Measurements from ENCODE around the gene GNS. TPM values are rescaled to one million over a fixed set of nuclear protein-coding genes. Genes with fewer than 3 reads are reported as not detected.
"Not testable (repeated sequence)": the region's sequence is repeated elsewhere in the genome, so short reads cannot be mapped to it uniquely, and the experiment has no call there.

GNS gene
- 19.9 and 20.5 TPM in 2 replicates for total RNA-seq

DNA sequence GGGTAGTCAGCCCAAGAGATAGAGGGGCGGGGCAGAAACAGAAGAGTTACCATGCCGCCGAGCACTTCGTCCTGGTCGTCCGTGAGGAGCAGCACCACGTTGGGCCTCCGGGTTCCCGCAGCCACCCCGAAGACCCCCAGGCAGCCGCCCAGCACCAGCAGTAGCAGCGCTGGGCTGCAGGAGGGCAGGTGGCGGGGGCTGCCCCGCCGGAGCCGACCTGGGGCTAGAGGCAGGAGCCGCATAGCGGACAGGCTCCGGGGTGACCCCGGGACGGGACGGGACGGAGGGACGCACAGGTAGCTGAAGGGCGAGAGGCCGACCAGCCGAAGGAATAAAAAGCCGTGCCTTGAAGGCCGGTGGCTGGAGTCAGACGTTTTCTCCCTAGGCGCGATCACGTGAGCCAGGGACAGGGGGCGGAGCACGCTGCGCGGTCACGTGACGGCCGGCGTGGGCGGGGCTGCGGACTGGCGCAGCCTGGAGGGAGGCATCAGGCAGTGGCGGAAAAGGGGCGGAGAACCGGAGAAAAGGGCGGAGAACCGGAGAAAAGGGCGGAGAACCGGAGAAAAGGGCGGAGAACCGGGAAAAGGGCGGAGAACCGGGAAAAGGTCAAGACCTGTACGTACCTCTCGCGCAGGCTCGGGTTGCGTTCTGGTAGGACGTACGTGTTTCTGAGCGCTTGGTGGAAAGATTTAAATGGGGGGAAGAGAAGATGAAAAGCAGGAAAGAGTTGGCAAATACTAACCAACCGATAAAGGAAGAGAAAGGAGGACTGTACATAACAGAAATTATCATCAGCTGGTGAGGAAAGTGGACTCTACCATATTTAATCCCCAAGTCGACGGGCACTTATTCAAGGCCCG, at the start of gene GNS:
GNS (minus strand) TSS at position 372 of the 860 bp plus-strand sequence; CDS start at position 242, 130 bp downstream.
- intact Hi-C loops (cut with micrococcal nuclease), result loop anchor here (1.0 to 5.0 kb wide), 4 partner anchors 92 to 354 kb away; partner anchors contain the start of gene XPOT
- DNase-seq, result peak; percentile 100
- Mint-ChIP-seq H3K27ac (peak within 1 kb of the TSS; percentile 92), H3K36me3 (ENCODE audit: low read depth) (no peaks in the 10 kb centered on the region), H3K9me3 (no peaks in the 10 kb centered on the region), H3K4me1 (peaks cover 37% of the 10 kb centered on the region), H3K4me3 (peak within 1 kb of the TSS; percentile 90), H3K27me3 (peaks cover 6% of the 10 kb centered on the region)

DNA sequence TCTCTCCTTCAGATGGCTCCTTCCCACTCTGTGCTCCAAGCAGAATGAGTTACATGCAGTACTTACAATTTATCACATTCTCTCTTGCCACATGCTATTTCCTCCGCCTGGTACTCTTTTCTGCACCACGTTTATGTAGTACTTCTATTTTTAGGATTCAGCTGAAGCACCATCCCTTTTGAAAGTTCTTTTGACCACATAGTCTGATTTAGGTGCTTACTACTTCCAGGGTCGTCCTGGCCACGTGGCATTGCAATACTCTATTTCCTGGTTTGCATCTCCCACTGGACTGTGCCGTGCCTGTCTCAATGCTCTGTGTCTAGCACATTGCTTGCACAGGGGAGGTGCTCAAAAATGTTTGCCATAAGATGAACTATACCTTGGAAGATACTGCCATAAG, 48.9 kb upstream of the GNS start:
- Mint-ChIP-seq H3K9me3 (no peaks in the 10 kb centered on the region), H3K4me3 (no peak overlapping the region), H3K36me3 (ENCODE audit: low read depth) (no peaks in the 10 kb centered on the region), H3K27me3 (peaks cover 26% of the 10 kb centered on the region), H3K27ac (no peak overlapping the region), H3K4me1 (no peaks in the 10 kb centered on the region)
- intact Hi-C loops (cut with micrococcal nuclease), result no loop called here
- no peak for DNase-seq

DNA sequence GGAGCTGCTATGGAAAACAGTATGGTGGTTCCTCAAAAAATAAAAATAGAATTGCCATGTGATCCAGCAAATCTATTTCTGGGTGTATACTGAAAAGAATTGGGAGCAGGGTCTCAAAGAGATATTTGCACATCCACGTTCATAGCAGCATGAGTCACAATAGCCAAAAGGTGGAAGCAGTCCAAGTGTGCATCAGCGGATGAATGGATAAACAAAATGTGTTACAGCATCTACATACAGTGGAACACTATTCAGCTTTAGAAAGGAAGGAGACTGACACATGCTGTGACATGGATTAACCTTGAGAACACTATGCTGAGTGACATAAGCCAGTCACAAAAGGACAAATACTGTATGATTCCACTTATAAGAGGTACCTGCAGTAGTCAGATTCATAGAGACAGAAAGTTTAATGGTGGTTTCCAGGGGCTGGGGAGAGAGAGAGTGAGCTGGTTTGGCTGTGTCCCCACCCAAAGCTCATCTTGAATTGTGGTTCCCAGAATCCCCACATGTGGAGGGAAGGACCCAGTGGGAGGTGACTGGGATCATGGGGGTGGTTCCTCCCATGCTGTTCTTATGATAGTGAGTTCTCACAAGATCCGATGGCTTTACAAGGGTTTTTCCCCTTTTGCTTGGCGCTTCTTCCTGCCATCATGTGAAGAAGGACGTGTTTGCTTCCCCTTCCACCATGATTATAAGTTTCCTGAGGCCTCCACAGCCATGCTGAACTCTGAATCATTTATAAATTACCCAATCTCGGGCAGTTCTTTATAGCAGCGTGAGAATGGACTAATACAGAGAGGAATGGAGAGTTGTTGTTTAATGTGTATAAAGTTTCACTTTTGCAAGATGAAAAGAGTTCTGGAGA, 47.6 kb upstream of the GNS start:
- Mint-ChIP-seq H3K4me3 (no peak overlapping the region), H3K27ac (no peak overlapping the region), H3K4me1 (no peaks in the 10 kb centered on the region), H3K27me3 (peaks cover 28% of the 10 kb centered on the region), H3K9me3 (no peaks in the 10 kb centered on the region), H3K36me3 (ENCODE audit: low read depth) (no peaks in the 10 kb centered on the region)
- intact Hi-C loops (cut with micrococcal nuclease), result no loop called here
- no peak for DNase-seq

DNA sequence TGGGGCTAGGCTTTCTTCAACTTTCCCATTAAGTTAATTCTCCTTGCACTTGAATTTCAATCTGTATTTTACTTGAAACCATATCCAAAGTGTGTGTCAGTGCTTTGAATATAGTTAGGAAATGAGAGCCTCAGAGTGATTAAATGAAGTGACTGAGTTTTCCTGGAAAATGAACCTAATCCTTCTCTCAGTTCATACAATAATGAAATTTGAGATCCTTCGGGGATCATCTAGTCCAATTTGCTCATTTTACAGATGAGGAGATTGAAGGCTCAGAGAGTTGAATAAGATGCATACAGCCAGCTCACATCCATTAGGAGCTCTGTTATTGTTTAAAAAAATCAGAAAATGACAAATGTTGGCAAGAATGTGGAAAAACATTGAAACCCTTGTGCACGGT, 47.0 kb upstream of the GNS start:
- intact Hi-C loops (cut with micrococcal nuclease), result no loop called here
- DNase-seq, result no peak
- no peaks in the 10 kb centered on the region for H3K36me3 Mint-ChIP-seq (ENCODE audit: low read depth)
- no peaks in the 10 kb centered on the region for H3K9me3 Mint-ChIP-seq
- no peaks in the 10 kb centered on the region for H3K4me1 Mint-ChIP-seq
- no peak overlapping the region for H3K27ac Mint-ChIP-seq
- no peak overlapping the region for H3K4me3 Mint-ChIP-seq
- H3K27me3 Mint-ChIP-seq, result peaks cover 25% of the 10 kb centered on the region

DNA sequence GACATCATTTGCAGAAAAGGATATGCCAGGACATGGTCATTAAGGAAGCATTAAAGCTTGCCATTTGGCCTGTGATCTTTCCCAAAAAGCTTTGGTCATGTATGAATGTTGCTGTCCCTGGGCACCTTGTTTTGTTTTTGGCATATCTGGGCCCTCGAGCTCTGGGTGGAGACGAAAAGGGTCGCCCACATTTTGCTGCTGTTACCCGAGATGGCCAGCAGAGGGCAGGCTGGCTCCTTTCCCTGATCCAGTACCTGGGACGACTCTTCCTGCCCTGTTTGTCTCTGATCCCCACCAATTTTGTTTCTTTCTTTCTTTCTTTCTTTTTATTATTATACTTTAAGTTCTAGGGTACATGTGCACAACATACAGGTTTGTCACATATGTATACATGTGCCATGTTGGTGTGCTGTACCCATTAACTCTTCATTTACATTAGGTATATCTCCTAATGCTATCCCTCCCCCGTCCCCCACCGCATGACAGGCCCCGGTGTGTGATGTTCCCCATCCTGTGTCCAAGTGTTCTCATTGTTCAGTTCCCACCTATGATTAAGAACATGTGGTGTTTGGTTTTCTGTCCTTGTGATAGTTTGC, 43.1 kb upstream of the GNS start:
- H3K9me3 Mint-ChIP-seq; H3K36me3 Mint-ChIP-seq (ENCODE audit: low read depth); H3K4me3 Mint-ChIP-seq; H3K4me1 Mint-ChIP-seq; H3K27ac Mint-ChIP-seq: not testable (repeated sequence)
- H3K27me3 Mint-ChIP-seq, result peaks cover 32% of the 10 kb centered on the region
- intact Hi-C loops (cut with micrococcal nuclease), result loop anchor here (5.0 kb wide), 1 partner anchor 75 kb away; no protein-coding TSS in a partner anchor
- peak; percentile 85 for DNase-seq

DNA sequence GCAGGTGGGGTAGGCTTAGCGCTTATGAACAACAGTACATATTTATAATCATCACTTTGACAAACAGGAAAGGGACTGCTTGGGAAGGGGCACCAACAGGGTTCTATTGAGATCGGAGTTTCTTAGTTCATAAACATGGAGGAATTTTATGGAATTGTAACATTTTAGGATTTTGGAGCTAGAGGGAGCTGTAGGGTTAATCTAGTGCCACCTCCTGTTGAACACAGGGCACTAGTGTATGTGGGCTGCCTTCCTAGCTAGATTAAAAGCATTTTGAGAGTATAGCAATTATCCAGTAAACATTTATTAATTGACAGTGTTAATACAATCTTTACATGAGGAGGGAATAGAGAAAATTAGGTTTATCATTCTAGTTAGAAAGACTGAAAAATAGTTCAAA, 42.2 kb upstream of the GNS start:
- no peaks in the 10 kb centered on the region for H3K36me3 Mint-ChIP-seq (ENCODE audit: low read depth)
- H3K4me3 Mint-ChIP-seq, result no peak overlapping the region
- H3K27me3 Mint-ChIP-seq, result peaks cover 30% of the 10 kb centered on the region
- intact Hi-C loops (cut with micrococcal nuclease), result loop anchor here (5.0 kb wide), 1 partner anchor 76 kb away; no protein-coding TSS in a partner anchor
- H3K4me1 Mint-ChIP-seq, result no peaks in the 10 kb centered on the region
- no peak overlapping the region for H3K27ac Mint-ChIP-seq
- no peaks in the 10 kb centered on the region for H3K9me3 Mint-ChIP-seq
- no peak for DNase-seq

DNA sequence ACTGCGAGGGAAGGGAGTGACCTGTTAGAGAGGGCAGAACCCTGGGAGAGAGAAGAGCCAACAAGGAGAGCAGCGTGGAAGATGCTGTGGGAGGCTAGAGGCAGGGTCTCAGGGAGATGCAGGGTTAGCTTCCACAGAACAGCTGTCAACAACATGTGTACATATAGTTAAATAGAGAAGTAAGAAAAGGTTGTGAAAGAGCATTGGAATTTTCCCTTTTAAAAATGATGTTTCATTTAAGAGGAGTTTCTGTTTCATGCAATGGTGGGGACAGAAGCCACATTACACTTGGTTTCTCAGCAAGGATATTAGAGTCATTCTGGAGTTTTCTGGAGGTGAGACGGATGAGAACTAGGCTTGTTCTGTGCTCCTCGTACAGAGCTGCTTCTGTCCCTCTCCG, 41.4 kb upstream of the GNS start:
- Mint-ChIP-seq H3K4me3 (no peak overlapping the region), H3K27me3 (peaks cover 30% of the 10 kb centered on the region), H3K36me3 (ENCODE audit: low read depth) (no peaks in the 10 kb centered on the region), H3K4me1 (no peaks in the 10 kb centered on the region), H3K27ac (no peak overlapping the region), H3K9me3 (no peaks in the 10 kb centered on the region)
- intact Hi-C loops (cut with micrococcal nuclease), result loop anchor here (5.0 kb wide), 1 partner anchor 77 kb away; no protein-coding TSS in a partner anchor
- DNase-seq, result no peak

DNA sequence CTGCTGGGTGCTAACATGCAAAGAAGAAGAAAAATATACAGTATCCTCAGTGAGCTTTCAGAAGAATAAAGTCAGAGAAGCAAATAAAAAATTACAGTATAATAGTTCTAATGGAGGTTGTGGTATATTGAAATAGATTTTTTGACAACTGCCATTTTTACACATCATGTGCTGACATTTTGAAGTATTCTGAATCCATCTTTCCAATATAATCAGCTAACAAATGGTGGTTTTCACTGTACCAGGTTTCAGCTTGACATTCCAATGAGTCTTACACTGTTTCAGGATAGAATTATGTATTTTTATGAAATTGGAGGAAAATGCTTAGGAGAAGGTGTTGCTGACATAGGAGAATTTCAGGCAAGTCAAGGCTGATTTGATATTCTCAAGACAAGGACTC, 39.0 kb upstream of the GNS start:
- Mint-ChIP-seq H3K4me1 (no peaks in the 10 kb centered on the region), H3K9me3 (no peaks in the 10 kb centered on the region), H3K27me3 (peaks cover 31% of the 10 kb centered on the region), H3K36me3 (ENCODE audit: low read depth) (no peaks in the 10 kb centered on the region), H3K27ac (no peak overlapping the region), H3K4me3 (no peak overlapping the region)
- DNase-seq, result no peak
- intact Hi-C loops (cut with micrococcal nuclease), result no loop called here

DNA sequence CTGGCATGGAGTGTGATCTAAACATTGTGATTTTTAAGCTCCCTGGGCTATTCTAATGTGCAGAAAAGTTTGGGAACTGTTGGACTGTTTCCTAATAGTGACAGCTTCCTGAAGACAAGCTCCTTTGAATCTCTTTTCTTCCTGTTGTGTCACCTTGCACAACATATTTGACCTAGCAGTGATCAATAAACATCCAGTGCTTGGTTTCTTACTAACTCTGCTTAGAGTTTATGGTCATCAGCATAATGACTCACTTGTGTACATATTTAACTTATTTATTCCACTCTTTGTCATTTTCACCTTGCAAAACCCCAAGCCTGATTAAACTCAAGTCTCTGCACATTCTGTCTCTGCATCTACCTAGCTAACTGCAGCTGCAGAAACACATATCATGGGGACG, 38.0 kb upstream of the GNS start:
- no peak overlapping the region for H3K27ac Mint-ChIP-seq
- H3K4me3 Mint-ChIP-seq, result no peak overlapping the region
- no peak for DNase-seq
- no peaks in the 10 kb centered on the region for H3K36me3 Mint-ChIP-seq (ENCODE audit: low read depth)
- intact Hi-C loops (cut with micrococcal nuclease), result loop anchor here (2.0 kb wide), 1 partner anchor 436 kb away; no protein-coding TSS in a partner anchor
- no peaks in the 10 kb centered on the region for H3K4me1 Mint-ChIP-seq
- H3K27me3 Mint-ChIP-seq, result peaks cover 29% of the 10 kb centered on the region
- no peaks in the 10 kb centered on the region for H3K9me3 Mint-ChIP-seq

DNA sequence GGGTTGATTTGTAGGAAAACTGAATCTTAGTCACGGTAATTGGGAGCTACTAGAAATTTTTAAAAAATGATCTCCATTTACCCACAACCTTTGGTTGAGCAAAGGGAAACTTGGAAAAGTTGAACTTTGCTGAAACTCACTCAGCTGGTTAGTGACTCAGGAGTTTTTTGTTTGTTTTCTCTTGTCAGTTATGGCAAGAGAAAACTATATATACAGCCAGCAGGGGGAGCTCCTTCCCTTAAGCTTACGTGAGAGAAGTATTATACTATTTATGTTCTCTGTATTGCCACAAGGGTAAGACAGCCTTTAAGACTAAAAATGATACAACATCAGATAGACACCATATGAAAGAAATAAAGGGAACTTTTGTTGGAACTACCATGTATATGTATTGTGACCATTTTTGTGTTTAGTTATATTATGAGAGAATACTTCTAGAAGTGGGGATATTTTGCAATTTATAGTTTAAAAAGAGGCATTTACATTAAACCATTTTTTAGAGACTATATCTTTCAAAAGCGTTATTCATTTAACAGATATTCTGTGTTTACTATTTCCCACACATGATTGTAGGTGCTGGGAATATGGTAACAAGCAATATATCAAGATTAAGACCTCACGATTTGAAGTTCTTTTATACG, 37.1 kb upstream of the GNS start:
- Mint-ChIP-seq H3K9me3 (no peaks in the 10 kb centered on the region), H3K4me3 (no peak overlapping the region), H3K36me3 (ENCODE audit: low read depth) (no peaks in the 10 kb centered on the region), H3K4me1 (no peaks in the 10 kb centered on the region), H3K27ac (no peak overlapping the region), H3K27me3 (peaks cover 28% of the 10 kb centered on the region)
- intact Hi-C loops (cut with micrococcal nuclease), result loop anchor here (1.0 to 2.0 kb wide), 2 partner anchors 327 to 436 kb away; no protein-coding TSS in a partner anchor
- DNase-seq, result peak; percentile 89

DNA sequence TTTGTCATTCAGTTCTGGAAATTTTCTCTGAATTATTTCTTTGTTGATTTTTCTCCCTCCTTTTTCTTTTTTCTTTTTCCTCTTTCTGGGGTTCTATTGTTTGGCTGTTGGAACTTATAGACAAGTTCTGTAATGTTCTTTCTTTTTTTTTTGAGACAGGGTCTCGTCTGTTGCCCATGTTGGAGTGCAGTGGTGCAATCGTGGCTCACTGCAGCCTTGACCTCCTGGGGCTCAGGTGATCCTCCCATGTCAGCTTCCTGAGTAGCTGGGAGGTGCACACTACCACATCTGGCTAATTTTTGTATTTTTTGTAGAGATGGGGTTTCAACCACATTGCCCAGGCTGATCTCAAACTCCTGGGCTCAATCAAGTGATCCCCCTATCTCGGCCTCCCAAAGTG, 35.1 kb upstream of the GNS start:
- no peak for DNase-seq
- H3K36me3 Mint-ChIP-seq (ENCODE audit: low read depth), result no peaks in the 10 kb centered on the region
- H3K27ac Mint-ChIP-seq, result no peak overlapping the region
- intact Hi-C loops (cut with micrococcal nuclease), result no loop called here
- H3K4me1 Mint-ChIP-seq, result no peaks in the 10 kb centered on the region
- H3K4me3 Mint-ChIP-seq, result no peak overlapping the region
- H3K9me3 Mint-ChIP-seq, result no peaks in the 10 kb centered on the region
- peaks cover 27% of the 10 kb centered on the region for H3K27me3 Mint-ChIP-seq

DNA sequence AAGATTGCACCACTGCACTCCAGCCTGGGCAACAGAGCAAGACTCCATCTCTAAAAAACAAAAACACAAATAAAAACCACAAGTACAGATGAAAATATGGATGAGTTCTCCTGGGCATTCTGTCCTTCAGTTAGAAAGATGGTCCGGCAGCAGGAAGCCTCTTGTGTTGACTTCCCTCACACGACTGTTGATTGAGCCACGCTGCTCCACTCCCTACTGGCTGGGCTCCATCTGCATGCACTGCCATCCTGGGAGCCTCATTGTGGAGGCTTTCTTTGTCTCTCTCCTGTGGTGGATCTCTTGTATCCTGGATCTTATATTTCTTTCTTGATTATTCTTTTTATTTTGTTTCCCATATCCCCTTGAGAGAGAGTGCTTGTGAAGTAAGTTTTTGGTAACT, 34.4 kb upstream of the GNS start:
- Mint-ChIP-seq H3K27me3 (peaks cover 29% of the 10 kb centered on the region), H3K27ac (no peak overlapping the region), H3K4me1 (no peaks in the 10 kb centered on the region), H3K9me3 (no peaks in the 10 kb centered on the region), H3K4me3 (no peak overlapping the region), H3K36me3 (ENCODE audit: low read depth) (no peaks in the 10 kb centered on the region)
- DNase-seq, result no peak
- intact Hi-C loops (cut with micrococcal nuclease), result no loop called here

DNA sequence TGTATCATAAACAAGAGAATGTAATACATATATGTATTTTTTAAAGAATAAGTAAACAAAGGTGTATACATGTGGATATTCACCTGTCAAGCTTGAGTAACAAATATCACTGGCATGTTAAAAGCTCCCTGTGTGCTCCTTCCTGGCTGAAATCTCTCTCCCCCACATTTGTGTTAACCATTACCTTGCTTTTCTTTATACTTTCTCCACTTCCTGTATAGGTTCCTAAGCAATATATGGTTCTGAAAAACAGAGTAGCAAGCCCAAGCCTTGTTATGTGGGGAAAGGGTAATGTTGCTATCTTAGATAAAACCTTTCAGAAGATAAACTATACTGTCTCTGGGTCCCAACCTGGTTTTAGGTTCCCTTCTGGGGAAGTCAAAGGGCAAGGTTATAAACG, 32.9 kb upstream of the GNS start:
- Mint-ChIP-seq H3K36me3 (ENCODE audit: low read depth) (no peaks in the 10 kb centered on the region), H3K27ac (no peak overlapping the region), H3K4me1 (no peaks in the 10 kb centered on the region), H3K27me3 (peaks cover 27% of the 10 kb centered on the region), H3K4me3 (no peak overlapping the region), H3K9me3 (no peaks in the 10 kb centered on the region)
- no peak for DNase-seq
- intact Hi-C loops (cut with micrococcal nuclease), result no loop called here

Data from activated CD4-positive, alpha-beta T cell treated with anti-CD3 and anti-CD28 coated beads, Interleukin-2, amount 10 ng/mL, durations not matched to agents 24 days and 14 days (primary cell).